AG09309 (cell line): ENCODE results near the gene CDC42EP1.
"Not testable (repeated sequence)": the region's sequence is repeated elsewhere in the genome, so short reads cannot be mapped to it uniquely, and the experiment has no call there.

Experiments used
- DNase-seq: peaks from one replicate; pipeline ENCODE4 v3.0.0-alpha.2; 2010; ENCODE audit warnings: low read depth
- H3K4me3 ChIP-seq: 2 replicates; pipeline ENCODE4 v1.5.1; 2011; ENCODE audit warnings: mild to moderate bottlenecking, low read depth, low read length, moderate library complexity; ENCODE audit not compliant: control insufficient read depth
- CTCF ChIP-seq: IDR thresholded peaks from 2 replicates; pipeline ENCODE4 v1.5.1; 2011; ENCODE audit warnings: mild to moderate bottlenecking, low read depth, low read length, inconsistent platforms; ENCODE audit not compliant: insufficient read depth, control insufficient read depth; ENCODE audit errors: missing control alignments

Gene CDC42EP1

GRCh38 chr22:37525746-37526350 lies 34.4 kb upstream of the CDC42EP1 start:
- DNase-seq, result no peak
- no peak for TF ChIP-seq CTCF
- no peak overlapping the region for H3K4me3 ChIP-seq

- TF ChIP-seq CTCF, result no peak
Measured at GRCh38 chr22:37526376-37526775, 33.9 kb upstream of the CDC42EP1 start.

GRCh38 chr22:37527081-37527752 lies 33.1 kb upstream of the CDC42EP1 start:
- not testable (repeated sequence) for H3K4me3 ChIP-seq, DNase-seq

More at GRCh38 chr22:37526376-37526775, 33.9 kb upstream of the CDC42EP1 start:
- no peak for DNase-seq
- no peak overlapping the region for H3K4me3 ChIP-seq

- not testable (repeated sequence) for H3K4me3 ChIP-seq, DNase-seq
Measured at GRCh38 chr22:37527952-37528351, 32.3 kb upstream of the CDC42EP1 start.

GRCh38 chr22:37529652-37530345 lies 30.5 kb upstream of the CDC42EP1 start:
- no peak for DNase-seq
- TF ChIP-seq CTCF, result no peak
- no peak overlapping the region for H3K4me3 ChIP-seq

- TF ChIP-seq CTCF, result no peak
- no peak for DNase-seq
Measured at GRCh38 chr22:37533995-37534394, 26.3 kb upstream of the CDC42EP1 start.

GRCh38 chr22:37534445-37534844 lies 25.8 kb upstream of the CDC42EP1 start:
- DNase-seq, result no peak

More at GRCh38 chr22:37533995-37534394, 26.3 kb upstream of the CDC42EP1 start:
- H3K4me3 ChIP-seq, result no peak overlapping the region

More at GRCh38 chr22:37534445-37534844, 25.8 kb upstream of the CDC42EP1 start:
- no peak overlapping the region for H3K4me3 ChIP-seq
- TF ChIP-seq CTCF, result no peak
